Neural crest cell (in vitro differentiated cells): ENCODE data around the gene RIMBP2. TPM values are rescaled to one million over a fixed set of nuclear protein-coding genes. Genes with fewer than 3 reads are reported as not detected.

Experiments
- DNase-seq: peaks from one replicate; pipeline ENCODE4 v3.0.0; 2021; ENCODE audit warnings: low read depth, mixed read lengths, low spot score
- H3K27ac Mint-ChIP-seq: one replicate; pipeline ENCODE4 v1.8.0; 2021; ENCODE audit warnings: mild to moderate bottlenecking, mixed read lengths; ENCODE audit not compliant: unreplicated experiment
- H3K27me3 Mint-ChIP-seq: 2 replicates; pipeline ENCODE4 v1.8.0; 2021; ENCODE audit warnings: low read depth, mild to moderate bottlenecking, mixed read lengths
- H3K36me3 Mint-ChIP-seq: 2 replicates; pipeline ENCODE4 v1.8.0; 2021; ENCODE audit warnings: low read depth, mild to moderate bottlenecking, mixed read lengths
- H3K4me1 Mint-ChIP-seq: 2 replicates; pipeline ENCODE4 v1.8.0; 2021; ENCODE audit warnings: mixed read lengths
- H3K4me3 Mint-ChIP-seq: one replicate; pipeline ENCODE4 v1.8.0; 2021; ENCODE audit warnings: mild to moderate bottlenecking, mixed read lengths
- H3K9me3 Mint-ChIP-seq: 2 replicates; pipeline ENCODE4 v1.8.0; 2021; ENCODE audit warnings: mixed read lengths
- total RNA-seq: library from RNA; stranded (reverse); gene quantifications from 2 replicates; pipeline ENCODE4 v1.2.1, GENCODE V29; 2021
- TF ChIP-seq, protein P1 (sequence below): fragments of 200-600 bp; sonication (generic); conservative IDR thresholded peaks from 2 replicates; pipeline ENCODE4 v1.5.0; 2021; ENCODE audit warnings: antibody characterized with exemption, mild to moderate bottlenecking

The RIMBP2 gene
- total RNA-seq, 1 donor from 2014 or later, result 5.9 TPM

DNA sequence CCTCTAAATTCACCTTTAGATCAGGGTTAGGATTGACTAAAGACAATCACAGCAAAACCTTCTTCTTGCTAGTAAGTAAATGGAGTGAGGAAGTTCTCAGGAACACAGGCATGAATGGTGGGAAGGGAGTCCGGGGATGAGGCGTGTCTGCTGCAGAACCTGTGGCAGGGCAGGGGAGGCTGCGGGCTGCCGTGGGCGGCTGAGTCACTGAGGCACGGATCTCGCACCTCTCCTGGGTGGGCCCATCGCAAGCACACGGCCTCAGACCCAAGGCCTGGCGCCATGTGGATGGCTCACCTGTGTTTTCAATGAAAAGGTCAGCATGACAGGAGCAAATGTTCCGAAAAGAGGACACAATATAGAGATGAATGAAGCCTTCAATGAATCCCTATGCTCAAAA is 293.0 kb downstream of the RIMBP2 start:
- Mint-ChIP-seq H3K9me3 (no peaks in the 10 kb centered on the region), H3K4me1 (peaks cover 16% of the 10 kb centered on the region), H3K36me3 (peaks cover 2% of the 10 kb centered on the region), H3K27ac (no peak overlapping the region), H3K4me3 (no peak overlapping the region), H3K27me3 (no peaks in the 10 kb centered on the region)
- DNase-seq, result no peak
- TF ChIP-seq, protein P1, sequence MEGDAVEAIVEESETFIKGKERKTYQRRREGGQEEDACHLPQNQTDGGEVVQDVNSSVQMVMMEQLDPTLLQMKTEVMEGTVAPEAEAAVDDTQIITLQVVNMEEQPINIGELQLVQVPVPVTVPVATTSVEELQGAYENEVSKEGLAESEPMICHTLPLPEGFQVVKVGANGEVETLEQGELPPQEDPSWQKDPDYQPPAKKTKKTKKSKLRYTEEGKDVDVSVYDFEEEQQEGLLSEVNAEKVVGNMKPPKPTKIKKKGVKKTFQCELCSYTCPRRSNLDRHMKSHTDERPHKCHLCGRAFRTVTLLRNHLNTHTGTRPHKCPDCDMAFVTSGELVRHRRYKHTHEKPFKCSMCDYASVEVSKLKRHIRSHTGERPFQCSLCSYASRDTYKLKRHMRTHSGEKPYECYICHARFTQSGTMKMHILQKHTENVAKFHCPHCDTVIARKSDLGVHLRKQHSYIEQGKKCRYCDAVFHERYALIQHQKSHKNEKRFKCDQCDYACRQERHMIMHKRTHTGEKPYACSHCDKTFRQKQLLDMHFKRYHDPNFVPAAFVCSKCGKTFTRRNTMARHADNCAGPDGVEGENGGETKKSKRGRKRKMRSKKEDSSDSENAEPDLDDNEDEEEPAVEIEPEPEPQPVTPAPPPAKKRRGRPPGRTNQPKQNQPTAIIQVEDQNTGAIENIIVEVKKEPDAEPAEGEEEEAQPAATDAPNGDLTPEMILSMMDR, result no peak

DNA sequence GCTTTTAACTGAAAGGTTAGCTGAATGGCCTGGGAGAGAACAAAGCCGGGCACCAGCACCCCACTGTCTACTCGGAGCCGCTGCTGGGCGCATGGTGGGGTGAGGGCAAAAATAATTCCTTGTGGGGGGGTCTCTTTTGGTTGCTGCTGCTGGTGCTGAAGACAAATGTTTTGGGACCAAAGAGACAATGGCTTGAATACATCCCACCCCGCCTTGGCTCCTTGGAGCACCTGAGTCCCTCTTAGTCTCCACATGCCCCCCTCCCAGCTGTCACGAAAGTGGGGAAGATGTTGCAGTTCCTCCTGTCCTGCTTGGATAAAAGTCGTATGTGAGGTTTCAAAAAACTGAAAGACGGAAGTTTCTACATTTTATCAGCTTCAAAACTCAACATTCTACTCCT is 293.4 kb downstream of the RIMBP2 start:
- peaks cover under 1% of the 10 kb centered on the region for H3K36me3 Mint-ChIP-seq
- no peak overlapping the region for H3K27ac Mint-ChIP-seq
- H3K4me3 Mint-ChIP-seq, result no peak overlapping the region
- TF ChIP-seq, protein P1, result no peak
- H3K4me1 Mint-ChIP-seq, result peaks cover 12% of the 10 kb centered on the region
- no peak for DNase-seq
- no peaks in the 10 kb centered on the region for H3K9me3 Mint-ChIP-seq
- no peaks in the 10 kb centered on the region for H3K27me3 Mint-ChIP-seq

DNA sequence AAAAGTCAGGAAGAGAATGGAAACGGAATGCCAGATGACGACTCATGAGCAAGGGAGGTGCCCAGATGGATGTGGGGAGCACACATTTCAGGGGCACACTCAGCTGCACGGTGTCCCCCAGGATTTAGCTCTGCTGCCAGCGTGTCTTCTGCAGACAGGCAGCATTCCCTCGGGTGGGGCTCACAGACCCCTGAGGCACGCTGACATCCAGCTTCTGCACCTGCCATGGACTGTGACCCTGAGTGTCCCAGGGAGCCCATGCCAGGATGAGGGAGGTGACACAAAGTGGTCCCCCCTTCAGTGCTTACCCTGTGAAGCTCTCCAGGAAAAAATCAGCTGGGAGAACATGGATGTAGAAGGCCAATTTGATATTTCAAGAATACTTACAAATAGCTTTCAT is 294.2 kb downstream of the RIMBP2 start:
- TF ChIP-seq, protein P1, result no peak
- DNase-seq, result no peak
- H3K27ac Mint-ChIP-seq, result no peak overlapping the region
- H3K4me1 Mint-ChIP-seq, result peaks cover 10% of the 10 kb centered on the region
- H3K36me3 Mint-ChIP-seq, result no peaks in the 10 kb centered on the region
- no peaks in the 10 kb centered on the region for H3K9me3 Mint-ChIP-seq
- H3K4me3 Mint-ChIP-seq, result no peak overlapping the region
- no peaks in the 10 kb centered on the region for H3K27me3 Mint-ChIP-seq

DNA sequence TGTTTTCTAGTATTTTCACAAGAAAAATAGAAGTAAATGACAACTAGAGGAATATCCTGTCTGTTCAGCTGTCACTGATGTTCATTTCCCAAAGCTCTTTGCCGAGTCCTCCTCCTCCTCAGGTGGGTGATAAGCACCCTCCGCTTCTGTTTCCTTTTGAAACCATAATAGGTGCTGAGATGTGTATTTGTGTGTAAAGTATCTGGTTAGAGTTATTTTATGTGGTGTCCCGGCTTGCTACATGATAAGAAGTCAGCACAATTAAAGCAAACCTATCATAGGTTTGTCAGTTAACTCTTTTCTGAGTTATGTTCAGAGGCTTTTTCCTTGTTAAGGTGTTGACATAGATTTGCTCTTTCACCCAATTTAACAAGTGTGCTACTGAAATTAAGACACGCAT is 296.0 kb downstream of the RIMBP2 start:
- TF ChIP-seq, protein P1, result no peak
- peaks cover 10% of the 10 kb centered on the region for H3K4me1 Mint-ChIP-seq
- H3K27ac Mint-ChIP-seq, result no peak overlapping the region
- no peak for DNase-seq
- no peak overlapping the region for H3K4me3 Mint-ChIP-seq
- H3K36me3 Mint-ChIP-seq, result no peaks in the 10 kb centered on the region
- H3K9me3 Mint-ChIP-seq, result no peaks in the 10 kb centered on the region
- peaks cover 12% of the 10 kb centered on the region for H3K27me3 Mint-ChIP-seq

DNA sequence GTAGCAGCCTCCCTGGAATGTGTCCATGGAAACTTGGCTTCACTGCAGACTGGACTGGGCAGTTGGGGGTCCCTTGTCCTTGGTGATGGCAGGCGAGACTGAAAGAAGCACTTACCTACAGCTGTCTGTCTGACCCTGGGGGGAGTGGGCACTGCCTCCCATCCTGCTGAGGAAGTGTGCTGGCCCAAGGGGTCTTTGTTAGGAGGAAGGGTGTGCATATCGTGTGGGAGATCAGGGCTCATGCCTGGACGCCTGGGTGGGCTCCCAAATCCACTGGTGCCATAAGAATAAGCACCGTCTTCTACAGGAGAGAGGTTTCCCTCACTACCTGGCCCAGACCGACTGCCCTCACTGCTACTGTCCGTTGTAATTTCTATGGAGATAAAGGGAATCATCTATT is 297.0 kb downstream of the RIMBP2 start:
- Mint-ChIP-seq H3K9me3 (no peaks in the 10 kb centered on the region), H3K4me3 (no peak overlapping the region), H3K27ac (no peak overlapping the region), H3K27me3 (peaks cover 17% of the 10 kb centered on the region), H3K36me3 (no peaks in the 10 kb centered on the region), H3K4me1 (peaks cover 10% of the 10 kb centered on the region)
- DNase-seq, result no peak
- TF ChIP-seq, protein P1, result no peak

DNA sequence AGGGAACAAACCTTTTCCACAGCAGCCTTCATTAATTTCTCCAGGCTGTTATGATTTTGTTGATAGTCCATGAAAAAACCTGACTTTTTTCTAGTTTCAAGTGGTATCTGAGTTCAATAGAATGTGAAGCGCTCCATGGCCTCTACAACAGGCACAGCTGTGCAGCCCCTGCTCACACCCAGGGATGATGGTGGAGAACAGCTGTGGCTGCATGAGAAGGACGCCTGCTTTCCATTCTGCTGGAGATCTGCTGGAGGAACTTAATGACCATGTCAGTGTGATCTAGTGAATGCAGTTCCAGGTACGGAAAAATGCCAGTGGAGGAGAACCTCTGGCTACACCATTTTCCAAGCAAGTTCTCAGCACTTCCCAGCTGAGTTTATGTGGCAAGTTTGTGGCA is 297.8 kb downstream of the RIMBP2 start:
- H3K36me3 Mint-ChIP-seq, result no peaks in the 10 kb centered on the region
- no peaks in the 10 kb centered on the region for H3K9me3 Mint-ChIP-seq
- no peak for DNase-seq
- TF ChIP-seq, protein P1, result no peak
- H3K27me3 Mint-ChIP-seq, result peaks cover 19% of the 10 kb centered on the region
- H3K27ac Mint-ChIP-seq, result no peak overlapping the region
- no peak overlapping the region for H3K4me3 Mint-ChIP-seq
- H3K4me1 Mint-ChIP-seq, result peaks cover 6% of the 10 kb centered on the region
